SKM-1 (cell line): ENCODE measurements around the gene PSMB3.

ENCODE experiments used
- DNase-seq: peaks from one replicate; lab custom pipeline; 2025; ENCODE audit not compliant: unreplicated experiment; lab: John Stamatoyannopoulos, UW

Gene PSMB3

DNA sequence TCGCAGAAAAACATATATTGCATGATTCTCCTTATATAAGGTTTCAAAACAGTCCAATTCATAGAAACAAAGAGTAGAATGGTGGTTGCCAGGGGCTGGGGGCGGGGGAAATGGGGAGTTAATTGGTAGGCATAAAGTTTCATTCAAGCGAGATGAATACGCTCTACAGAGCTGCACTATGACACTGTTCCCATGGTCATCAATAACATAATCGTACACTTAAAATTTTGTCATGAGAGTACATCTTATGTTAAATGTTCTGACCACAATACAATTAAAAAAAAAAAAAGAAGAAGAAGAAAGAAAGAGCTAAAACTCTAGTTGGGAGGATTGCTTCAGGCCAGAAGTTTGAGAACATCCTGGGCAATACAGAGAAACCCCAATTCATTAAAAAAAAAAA is 41.7 kb downstream of the PSMB3 start:
- DNase-seq, result no peak

DNA sequence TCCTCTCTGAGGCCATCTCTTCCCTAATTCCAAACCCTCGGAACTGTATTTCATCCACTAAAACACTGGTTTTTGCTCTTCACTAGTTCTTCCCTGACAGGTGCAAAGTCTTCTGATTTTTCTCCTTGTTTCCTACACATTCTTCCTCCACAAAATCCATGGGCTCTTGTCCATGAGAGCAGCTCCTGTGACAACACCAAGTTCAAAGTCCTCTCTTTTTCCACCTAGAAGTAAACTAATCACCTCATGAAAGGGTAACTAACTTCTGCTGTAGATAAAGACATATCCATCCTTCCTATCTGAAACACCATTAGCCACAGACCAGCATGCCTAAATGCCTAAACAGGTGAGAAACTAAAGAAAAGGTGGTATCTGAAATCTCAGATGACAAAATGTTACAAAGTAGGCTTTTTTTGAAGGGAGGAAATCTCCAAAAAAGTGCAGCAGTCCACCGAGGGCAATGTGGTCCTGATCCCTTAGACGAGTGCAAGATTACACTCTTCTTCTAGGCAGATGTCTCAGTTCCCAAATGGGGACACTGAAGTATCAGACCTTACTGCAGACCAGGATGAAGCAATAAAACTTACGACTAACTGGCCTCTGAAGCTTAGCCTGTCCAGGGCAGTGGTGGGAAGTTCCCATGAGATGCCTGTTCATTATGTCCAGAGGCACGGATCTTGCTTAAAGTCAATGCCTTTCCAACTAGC is 44.1 kb downstream of the PSMB3 start:
- DNase-seq, result no peak

DNA sequence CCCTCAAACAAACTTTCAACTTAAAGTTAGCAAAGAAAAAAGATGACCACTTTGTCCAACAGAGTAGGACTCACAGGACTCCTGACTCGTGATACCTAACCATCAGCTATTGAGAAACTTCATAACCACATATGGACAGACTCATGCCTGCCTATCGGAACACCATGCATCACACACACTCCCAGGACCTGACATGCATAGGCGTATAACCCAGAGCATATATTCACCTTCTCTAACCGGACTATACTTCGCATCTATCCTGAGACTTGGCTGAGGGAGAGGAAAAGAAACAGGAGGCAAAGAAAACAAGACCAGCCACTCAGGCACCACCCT is 44.6 kb downstream of the PSMB3 start:
- DNase-seq, result no peak

DNA sequence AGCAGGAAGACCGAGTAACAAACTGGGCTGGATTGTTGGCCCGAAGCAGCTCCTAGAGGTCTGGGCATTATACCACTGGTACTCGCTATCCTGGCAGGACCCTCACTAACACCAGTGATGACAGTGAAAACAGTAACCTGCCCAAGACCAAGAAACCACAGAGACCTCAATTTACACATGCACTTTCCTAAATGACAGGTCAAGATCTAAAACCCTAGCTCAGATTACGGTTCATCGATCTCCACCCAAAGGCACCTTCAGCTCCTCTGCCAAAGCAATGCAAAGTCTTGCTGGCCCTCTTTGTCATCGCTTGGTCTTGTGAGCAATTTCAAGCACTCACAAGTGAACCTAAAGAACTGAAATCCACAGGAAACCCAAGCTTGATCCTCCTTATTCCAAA is 45.3 kb downstream of the PSMB3 start:
- no peak for DNase-seq

DNA sequence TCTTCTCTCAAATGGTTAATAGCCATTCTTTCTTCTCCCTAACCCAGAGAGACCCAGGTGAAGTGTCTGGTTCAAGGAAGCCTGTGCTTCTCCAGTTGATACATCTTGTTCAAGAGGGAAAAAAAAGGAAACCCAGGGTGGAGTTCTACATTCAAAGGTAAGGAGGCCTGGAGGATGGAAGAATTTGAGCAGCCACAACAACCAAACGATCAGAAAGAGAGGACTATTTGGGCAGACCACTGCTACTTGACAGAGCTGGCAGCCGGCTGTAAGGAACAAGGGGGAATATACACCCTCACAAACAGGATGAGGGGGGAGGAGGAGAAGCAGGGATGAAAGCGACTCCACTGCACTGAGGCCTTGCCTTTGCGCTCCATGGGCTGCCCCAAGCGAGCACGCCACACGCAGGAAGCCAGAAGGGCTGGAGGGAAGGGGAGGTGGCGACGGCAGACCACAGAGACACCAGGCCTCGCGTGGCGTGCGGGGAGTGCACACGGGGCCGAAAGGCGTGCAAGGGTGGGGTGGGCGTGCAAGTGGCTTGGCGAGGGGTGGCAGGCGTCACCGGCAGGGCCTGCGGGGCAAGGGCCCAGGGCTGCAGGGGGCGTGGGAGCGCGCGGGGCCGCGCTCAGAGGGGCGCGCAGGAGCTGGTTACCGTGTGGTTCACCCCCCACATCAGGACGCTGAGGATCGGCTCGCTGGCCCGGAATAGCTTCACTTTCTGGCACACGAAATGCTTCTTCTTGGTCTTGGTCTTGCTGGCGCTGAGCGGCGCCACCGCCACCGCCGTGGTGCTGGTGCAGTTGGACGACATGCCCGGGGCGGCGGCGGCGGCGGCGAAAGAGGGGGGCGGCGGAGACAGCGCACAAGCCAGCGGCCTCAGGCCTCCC is 46.3 kb downstream of the PSMB3 start:
- DNase-seq, result no peak

DNA sequence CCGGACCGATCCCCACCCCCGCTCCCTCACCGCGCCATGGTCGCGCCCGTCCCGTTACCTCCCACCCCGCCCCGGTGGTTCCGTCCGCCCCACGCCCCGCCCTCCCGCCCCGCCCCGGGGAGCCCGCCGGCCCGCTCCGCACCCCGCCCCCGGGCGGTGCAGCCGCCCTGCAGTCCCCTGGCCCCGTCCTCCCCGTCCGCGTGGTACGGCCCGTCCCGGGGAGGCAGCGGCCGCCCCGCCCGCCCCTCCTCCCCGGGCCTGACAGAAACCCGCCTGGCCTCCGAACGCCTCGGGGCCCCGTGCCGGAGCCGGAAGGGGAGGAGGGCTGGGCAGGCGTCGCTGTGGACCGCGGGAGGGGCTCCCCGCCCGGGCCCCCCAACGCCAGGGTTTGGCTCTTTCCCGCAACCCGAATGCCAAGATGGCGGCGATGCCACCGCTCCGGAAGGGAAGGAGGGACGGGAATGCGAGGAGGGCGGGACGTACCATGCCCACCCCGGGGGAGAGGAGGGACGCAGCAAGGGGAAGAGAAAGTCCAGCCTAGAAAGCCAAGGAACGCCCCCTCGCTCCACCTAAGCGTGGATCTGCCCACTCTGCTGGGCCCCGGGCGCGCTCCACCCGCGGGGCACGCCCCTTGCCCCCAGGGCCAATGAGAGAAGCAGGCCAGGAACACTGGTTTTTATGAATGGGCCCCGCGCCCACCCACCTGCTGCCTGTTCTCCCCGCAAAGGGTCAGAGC is 47.1 kb downstream of the PSMB3 start, which contains the start of gene PIP4K2B:
Gene PIP4K2B (minus strand): TSS at position 56 of the 736 bp plus-strand sequence. CDS start 132 bp downstream, outside the sequence.
- DNase-seq, result peak; percentile 96

DNA sequence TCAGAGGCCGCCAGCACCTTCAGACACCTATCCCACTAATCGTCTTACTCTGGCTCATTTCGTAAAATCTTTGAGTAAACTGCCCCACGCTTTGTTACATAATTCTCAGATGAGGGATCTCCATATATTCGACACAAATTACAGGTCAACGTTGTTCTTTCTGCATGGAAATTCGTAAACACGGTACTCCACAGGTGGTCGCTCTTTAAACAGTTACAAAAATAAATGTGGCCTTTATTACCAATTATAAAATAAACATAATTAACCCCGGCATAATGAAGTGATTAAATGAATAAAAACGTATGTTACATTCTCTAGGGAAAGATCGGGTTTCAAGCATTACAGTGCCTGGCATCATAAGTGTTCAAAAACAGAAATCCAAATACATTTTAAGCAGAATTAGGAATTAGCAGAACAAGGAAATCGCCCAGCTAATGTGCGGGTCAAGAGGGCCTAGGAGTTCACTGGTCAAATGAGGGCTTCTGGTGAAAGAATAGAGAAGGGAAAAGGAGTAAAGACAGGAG is 47.8 kb downstream of the PSMB3 start:
- no peak for DNase-seq

DNA sequence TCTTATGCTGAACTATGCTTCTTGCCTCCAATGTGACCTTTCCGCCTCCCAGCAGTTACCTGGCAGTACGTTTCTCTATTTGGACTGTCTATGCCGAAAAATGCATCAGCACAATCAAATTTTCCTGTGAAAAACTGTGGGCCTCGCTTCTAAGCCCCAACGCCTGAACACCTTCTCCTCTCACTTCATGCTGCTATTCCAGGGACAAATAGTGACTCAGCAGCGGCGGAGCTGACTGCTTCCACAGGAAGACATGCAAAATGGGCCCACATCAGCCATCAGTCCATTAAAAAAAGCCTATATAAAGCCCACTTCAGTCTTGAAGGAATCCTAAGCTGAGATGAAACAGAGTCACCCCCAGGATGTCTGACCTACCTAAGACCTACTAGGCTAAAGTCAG is 57.3 kb downstream of the PSMB3 start:
- DNase-seq, result no peak
